ENCODE measurements around the gene EED. TPM values are rescaled to one million over a fixed set of nuclear protein-coding genes. Genes with fewer than 3 reads are reported as not detected.

The EED gene
- total RNA-seq, 1 experiment from 2014 or later: 27.3 TPM

DNA sequence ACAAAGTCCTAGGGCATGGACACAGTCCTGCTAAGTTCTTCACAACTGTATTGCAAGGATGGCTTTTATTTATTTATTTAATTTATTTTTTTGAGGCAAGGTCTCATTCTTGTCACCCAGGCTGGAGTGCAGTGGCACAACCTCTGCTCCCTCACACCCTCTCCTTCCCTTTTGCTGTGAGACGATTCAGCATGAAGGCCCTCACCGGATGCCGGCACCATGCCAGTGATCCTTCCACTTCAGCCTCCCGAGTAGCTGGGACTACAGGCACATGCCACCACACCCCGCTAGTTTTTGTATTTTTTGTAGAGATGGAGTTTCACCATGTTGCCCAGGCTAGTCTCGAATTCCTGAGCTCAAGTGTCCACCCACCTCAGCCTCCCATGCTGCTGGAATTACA, 17.8 kb downstream of the EED start:
- peaks cover 42% of the 10 kb centered on the region for H3K36me3 Mint-ChIP-seq
- ChIA-PET CTCF (interaction anchor here (1.8 kb wide), 1 partner anchor 408 kb away, joined by 5 read pairs; the partner anchor contains the start of gene CCDC83), POLR2A (no interaction called here)
- ATAC-seq: no peak
- DNase-seq (ENCODE audit: low spot score): no peak
- H3K4me1 Mint-ChIP-seq: no peaks in the 10 kb centered on the region
- TF ChIP-seq ZNF232 (CRISPR knock-in tag; IDR thresholded peaks at IDR 0.05) (no peak), RORB (CRISPR knock-in tag; IDR thresholded peaks at IDR 0.05) (no peak), EMX1 (CRISPR knock-in tag; IDR thresholded peaks at IDR 0.05) (no peak), ZNF416 (CRISPR knock-in tag; IDR thresholded peaks at IDR 0.05) (no peak), PRRX2 (CRISPR knock-in tag; IDR thresholded peaks at IDR 0.05) (no peak)
- H3K27ac Mint-ChIP-seq: no peak overlapping the region
- no peak overlapping the region for H3K4me3 Mint-ChIP-seq
- no peaks in the 10 kb centered on the region for H3K27me3 Mint-ChIP-seq (ENCODE audit: low read depth)
- no peaks in the 10 kb centered on the region for H3K9me3 Mint-ChIP-seq

DNA sequence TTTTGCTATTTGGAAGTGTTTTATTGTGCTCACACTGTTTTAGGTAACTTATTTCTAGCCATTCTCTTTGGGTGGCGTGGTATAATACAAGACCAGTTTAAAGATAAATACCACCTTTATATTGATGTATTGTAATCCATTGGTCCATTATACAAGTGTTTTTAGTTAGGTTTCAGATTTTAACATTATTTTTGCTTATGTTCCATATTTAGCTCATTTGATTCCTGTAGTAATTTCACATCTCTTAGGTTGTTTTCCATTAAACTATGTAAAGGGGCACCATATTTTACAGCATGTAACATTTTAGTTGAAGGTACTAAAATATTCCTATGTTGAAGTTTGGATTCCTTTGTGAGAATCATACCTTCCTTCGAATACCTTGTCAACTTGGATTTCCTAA, 20.1 kb downstream of the EED start:
- no peaks in the 10 kb centered on the region for H3K4me1 Mint-ChIP-seq
- no peak for DNase-seq (ENCODE audit: low spot score)
- POLR2A ChIA-PET: no interaction called here
- TF ChIP-seq, protein P1, sequence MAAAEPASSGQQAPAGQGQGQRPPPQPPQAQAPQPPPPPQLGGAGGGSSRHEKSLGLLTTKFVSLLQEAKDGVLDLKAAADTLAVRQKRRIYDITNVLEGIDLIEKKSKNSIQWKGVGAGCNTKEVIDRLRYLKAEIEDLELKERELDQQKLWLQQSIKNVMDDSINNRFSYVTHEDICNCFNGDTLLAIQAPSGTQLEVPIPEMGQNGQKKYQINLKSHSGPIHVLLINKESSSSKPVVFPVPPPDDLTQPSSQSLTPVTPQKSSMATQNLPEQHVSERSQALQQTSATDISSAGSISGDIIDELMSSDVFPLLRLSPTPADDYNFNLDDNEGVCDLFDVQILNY (CRISPR knock-in tag; IDR thresholded peaks at IDR 0.05): no peak
- TF ChIP-seq, protein P2, sequence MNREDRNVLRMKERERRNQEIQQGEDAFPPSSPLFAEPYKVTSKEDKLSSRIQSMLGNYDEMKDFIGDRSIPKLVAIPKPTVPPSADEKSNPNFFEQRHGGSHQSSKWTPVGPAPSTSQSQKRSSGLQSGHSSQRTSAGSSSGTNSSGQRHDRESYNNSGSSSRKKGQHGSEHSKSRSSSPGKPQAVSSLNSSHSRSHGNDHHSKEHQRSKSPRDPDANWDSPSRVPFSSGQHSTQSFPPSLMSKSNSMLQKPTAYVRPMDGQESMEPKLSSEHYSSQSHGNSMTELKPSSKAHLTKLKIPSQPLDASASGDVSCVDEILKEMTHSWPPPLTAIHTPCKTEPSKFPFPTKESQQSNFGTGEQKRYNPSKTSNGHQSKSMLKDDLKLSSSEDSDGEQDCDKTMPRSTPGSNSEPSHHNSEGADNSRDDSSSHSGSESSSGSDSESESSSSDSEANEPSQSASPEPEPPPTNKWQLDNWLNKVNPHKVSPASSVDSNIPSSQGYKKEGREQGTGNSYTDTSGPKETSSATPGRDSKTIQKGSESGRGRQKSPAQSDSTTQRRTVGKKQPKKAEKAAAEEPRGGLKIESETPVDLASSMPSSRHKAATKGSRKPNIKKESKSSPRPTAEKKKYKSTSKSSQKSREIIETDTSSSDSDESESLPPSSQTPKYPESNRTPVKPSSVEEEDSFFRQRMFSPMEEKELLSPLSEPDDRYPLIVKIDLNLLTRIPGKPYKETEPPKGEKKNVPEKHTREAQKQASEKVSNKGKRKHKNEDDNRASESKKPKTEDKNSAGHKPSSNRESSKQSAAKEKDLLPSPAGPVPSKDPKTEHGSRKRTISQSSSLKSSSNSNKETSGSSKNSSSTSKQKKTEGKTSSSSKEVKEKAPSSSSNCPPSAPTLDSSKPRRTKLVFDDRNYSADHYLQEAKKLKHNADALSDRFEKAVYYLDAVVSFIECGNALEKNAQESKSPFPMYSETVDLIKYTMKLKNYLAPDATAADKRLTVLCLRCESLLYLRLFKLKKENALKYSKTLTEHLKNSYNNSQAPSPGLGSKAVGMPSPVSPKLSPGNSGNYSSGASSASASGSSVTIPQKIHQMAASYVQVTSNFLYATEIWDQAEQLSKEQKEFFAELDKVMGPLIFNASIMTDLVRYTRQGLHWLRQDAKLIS (CRISPR knock-in tag; IDR thresholded peaks at IDR 0.05; ENCODE audit: borderline replicate concordance): no peak
- TF ChIP-seq SMAD3 (CRISPR knock-in tag; IDR thresholded peaks at IDR 0.05; ENCODE audit: borderline replicate concordance) (no peak), ZNF138 (CRISPR knock-in tag; conservative IDR thresholded peaks at IDR 0.05) (no peak), TCF7 (CRISPR knock-in tag; IDR thresholded peaks at IDR 0.05; ENCODE audit: low read depth) (no peak), JUN (CRISPR knock-in tag; IDR thresholded peaks at IDR 0.05) (no peak), ELF4 (CRISPR knock-in tag; IDR thresholded peaks at IDR 0.05; ENCODE audit: low read depth) (no peak), SMAD4 (CRISPR knock-in tag; IDR thresholded peaks at IDR 0.05) (no peak)
- TF ChIP-seq, protein P3, sequence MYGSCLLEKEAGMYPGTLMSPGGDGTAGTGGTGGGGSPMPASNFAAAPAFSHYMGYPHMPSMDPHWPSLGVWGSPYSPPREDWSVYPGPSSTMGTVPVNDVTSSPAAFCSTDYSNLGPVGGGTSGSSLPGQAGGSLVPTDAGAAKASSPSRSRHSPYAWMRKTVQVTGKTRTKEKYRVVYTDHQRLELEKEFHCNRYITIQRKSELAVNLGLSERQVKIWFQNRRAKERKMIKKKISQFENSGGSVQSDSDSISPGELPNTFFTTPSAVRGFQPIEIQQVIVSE (CRISPR knock-in tag; IDR thresholded peaks at IDR 0.05; ENCODE audit: borderline replicate concordance): no peak
- TF ChIP-seq, protein P4, sequence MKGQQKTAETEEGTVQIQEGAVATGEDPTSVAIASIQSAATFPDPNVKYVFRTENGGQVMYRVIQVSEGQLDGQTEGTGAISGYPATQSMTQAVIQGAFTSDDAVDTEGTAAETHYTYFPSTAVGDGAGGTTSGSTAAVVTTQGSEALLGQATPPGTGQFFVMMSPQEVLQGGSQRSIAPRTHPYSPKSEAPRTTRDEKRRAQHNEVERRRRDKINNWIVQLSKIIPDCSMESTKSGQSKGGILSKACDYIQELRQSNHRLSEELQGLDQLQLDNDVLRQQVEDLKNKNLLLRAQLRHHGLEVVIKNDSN (CRISPR knock-in tag; IDR thresholded peaks at IDR 0.05): no peak
- H3K27me3 Mint-ChIP-seq (ENCODE audit: low read depth): no peaks in the 10 kb centered on the region
- no peak overlapping the region for H3K4me3 Mint-ChIP-seq
- ATAC-seq: no peak
- H3K27ac Mint-ChIP-seq: no peak overlapping the region
- H3K9me3 Mint-ChIP-seq: no peaks in the 10 kb centered on the region
- CTCF ChIA-PET: no interaction called here
- H3K36me3 Mint-ChIP-seq: peaks cover 38% of the 10 kb centered on the region

DNA sequence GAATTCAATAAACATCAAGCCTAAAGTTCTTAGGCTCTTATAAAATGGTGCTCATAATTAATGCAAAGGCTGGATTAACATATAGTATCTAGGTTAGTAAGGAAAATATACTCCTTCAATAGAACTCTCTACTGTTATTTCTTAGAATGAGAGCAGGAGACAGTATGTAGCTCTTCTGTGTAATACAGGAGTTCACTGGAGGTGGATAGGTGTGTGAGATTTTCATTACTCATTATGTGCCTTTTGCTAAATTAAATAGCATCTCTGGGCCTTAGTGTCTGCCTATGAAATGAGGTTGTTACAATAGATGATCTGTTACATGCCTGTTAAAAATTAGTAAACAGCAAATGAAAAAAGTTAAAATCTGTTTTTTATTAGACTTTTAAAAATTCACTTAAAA, 20.6 kb downstream of the EED start:
- ATAC-seq: no peak
- Mint-ChIP-seq H3K4me3 (no peak overlapping the region), H3K27ac (no peak overlapping the region), H3K36me3 (peaks cover 41% of the 10 kb centered on the region), H3K4me1 (no peaks in the 10 kb centered on the region), H3K27me3 (ENCODE audit: low read depth) (no peaks in the 10 kb centered on the region), H3K9me3 (no peaks in the 10 kb centered on the region)
- TF ChIP-seq, protein P5, sequence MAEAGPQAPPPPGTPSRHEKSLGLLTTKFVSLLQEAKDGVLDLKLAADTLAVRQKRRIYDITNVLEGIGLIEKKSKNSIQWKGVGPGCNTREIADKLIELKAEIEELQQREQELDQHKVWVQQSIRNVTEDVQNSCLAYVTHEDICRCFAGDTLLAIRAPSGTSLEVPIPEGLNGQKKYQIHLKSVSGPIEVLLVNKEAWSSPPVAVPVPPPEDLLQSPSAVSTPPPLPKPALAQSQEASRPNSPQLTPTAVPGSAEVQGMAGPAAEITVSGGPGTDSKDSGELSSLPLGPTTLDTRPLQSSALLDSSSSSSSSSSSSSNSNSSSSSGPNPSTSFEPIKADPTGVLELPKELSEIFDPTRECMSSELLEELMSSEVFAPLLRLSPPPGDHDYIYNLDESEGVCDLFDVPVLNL (CRISPR knock-in tag; IDR thresholded peaks at IDR 0.05; ENCODE audit: borderline replicate concordance, low read depth): no peak
- TF ChIP-seq, protein P6, sequence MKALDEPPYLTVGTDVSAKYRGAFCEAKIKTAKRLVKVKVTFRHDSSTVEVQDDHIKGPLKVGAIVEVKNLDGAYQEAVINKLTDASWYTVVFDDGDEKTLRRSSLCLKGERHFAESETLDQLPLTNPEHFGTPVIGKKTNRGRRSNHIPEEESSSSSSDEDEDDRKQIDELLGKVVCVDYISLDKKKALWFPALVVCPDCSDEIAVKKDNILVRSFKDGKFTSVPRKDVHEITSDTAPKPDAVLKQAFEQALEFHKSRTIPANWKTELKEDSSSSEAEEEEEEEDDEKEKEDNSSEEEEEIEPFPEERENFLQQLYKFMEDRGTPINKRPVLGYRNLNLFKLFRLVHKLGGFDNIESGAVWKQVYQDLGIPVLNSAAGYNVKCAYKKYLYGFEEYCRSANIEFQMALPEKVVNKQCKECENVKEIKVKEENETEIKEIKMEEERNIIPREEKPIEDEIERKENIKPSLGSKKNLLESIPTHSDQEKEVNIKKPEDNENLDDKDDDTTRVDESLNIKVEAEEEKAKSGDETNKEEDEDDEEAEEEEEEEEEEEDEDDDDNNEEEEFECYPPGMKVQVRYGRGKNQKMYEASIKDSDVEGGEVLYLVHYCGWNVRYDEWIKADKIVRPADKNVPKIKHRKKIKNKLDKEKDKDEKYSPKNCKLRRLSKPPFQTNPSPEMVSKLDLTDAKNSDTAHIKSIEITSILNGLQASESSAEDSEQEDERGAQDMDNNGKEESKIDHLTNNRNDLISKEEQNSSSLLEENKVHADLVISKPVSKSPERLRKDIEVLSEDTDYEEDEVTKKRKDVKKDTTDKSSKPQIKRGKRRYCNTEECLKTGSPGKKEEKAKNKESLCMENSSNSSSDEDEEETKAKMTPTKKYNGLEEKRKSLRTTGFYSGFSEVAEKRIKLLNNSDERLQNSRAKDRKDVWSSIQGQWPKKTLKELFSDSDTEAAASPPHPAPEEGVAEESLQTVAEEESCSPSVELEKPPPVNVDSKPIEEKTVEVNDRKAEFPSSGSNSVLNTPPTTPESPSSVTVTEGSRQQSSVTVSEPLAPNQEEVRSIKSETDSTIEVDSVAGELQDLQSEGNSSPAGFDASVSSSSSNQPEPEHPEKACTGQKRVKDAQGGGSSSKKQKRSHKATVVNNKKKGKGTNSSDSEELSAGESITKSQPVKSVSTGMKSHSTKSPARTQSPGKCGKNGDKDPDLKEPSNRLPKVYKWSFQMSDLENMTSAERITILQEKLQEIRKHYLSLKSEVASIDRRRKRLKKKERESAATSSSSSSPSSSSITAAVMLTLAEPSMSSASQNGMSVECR (CRISPR knock-in tag; IDR thresholded peaks at IDR 0.05; ENCODE audit: borderline replicate concordance): no peak
- TF ChIP-seq ESRRA (CRISPR knock-in tag; IDR thresholded peaks at IDR 0.05; ENCODE audit: borderline replicate concordance): no peak
- no peak for TF ChIP-seq ZNF396 (CRISPR knock-in tag; IDR thresholded peaks at IDR 0.05; ENCODE audit: borderline replicate concordance)
- TF ChIP-seq FOXK1 (CRISPR knock-in tag; IDR thresholded peaks at IDR 0.05): no peak
- DNase-seq (ENCODE audit: low spot score): no peak
- ChIA-PET CTCF (no interaction called here), POLR2A (no interaction called here)
